Stimulated activated CD8-positive, alpha-beta memory T cell treated with anti-CD3 and anti-CD28 coated beads, Interleukin-2, amount 100 ng/mL, for 48 hours (primary cell): ENCODE measurements around the gene ZDHHC11B.
"Not testable (repeated sequence)": the region's sequence is repeated elsewhere in the genome, so short reads cannot be mapped to it uniquely, and the experiment has no call there.

Experiments
- DNase-seq, 2 donors: peaks; one replicate each; pipeline ENCODE4 v3.0.0-alpha.2; 2020; ENCODE audit warnings: low read depth in 2 of 2

Gene ZDHHC11B

GRCh38 chr5:783881-784427 lies 575 bp downstream of the ZDHHC11B start:
- not testable (repeated sequence) for DNase-seq

GRCh38 chr5:783049-783802 lies 1.3 kb downstream of the ZDHHC11B start:
- not testable (repeated sequence) for DNase-seq

- DNase-seq = not testable (repeated sequence)
Observed at GRCh38 chr5:782356-782755, 2.2 kb downstream of the ZDHHC11B start.

- not testable (repeated sequence) for DNase-seq
Observed at GRCh38 chr5:780571-780970, 4.0 kb downstream of the ZDHHC11B start.

- DNase-seq = not testable (repeated sequence)
Observed at GRCh38 chr5:778967-779366, 5.6 kb downstream of the ZDHHC11B start.

GRCh38 chr5:778421-778820 lies 6.1 kb downstream of the ZDHHC11B start:
- DNase-seq = not testable (repeated sequence)

- DNase-seq = no peak
Observed at GRCh38 chr5:777756-778161, 6.8 kb downstream of the ZDHHC11B start.

GRCh38 chr5:776862-777711 lies 7.4 kb downstream of the ZDHHC11B start:
- no peak for DNase-seq

GRCh38 chr5:775961-776861 lies 8.3 kb downstream of the ZDHHC11B start:
- DNase-seq = no peak

- DNase-seq = not testable (repeated sequence)
Observed at GRCh38 chr5:775595-775960, 9.0 kb downstream of the ZDHHC11B start.

- DNase-seq = not testable (repeated sequence)
Observed at GRCh38 chr5:774854-775505, 9.5 kb downstream of the ZDHHC11B start.

GRCh38 chr5:774304-774703 lies 10.2 kb downstream of the ZDHHC11B start:
- not testable (repeated sequence) for DNase-seq

GRCh38 chr5:773517-774264 lies 10.8 kb downstream of the ZDHHC11B start:
- no peak for DNase-seq

GRCh38 chr5:772931-773330 lies 11.6 kb downstream of the ZDHHC11B start:
- not testable (repeated sequence) for DNase-seq

- not testable (repeated sequence) for DNase-seq
Observed at GRCh38 chr5:772547-772890, 12.0 kb downstream of the ZDHHC11B start.

- DNase-seq = not testable (repeated sequence)
Observed at GRCh38 chr5:771841-772546, 12.5 kb downstream of the ZDHHC11B start.

GRCh38 chr5:771087-771781 lies 13.3 kb downstream of the ZDHHC11B start:
- not testable (repeated sequence) for DNase-seq

- not testable (repeated sequence) for DNase-seq
Observed at GRCh38 chr5:770585-770984, 13.9 kb downstream of the ZDHHC11B start.
